Measurements from ENCODE around the gene MUC4. TPM values are rescaled to one million over a fixed set of nuclear protein-coding genes. Genes with fewer than 3 reads are reported as not detected.

MUC4 gene
- total and polyA plus RNA-seq, 2 experiments from 2014 or later: 1.3 TPM

DNA sequence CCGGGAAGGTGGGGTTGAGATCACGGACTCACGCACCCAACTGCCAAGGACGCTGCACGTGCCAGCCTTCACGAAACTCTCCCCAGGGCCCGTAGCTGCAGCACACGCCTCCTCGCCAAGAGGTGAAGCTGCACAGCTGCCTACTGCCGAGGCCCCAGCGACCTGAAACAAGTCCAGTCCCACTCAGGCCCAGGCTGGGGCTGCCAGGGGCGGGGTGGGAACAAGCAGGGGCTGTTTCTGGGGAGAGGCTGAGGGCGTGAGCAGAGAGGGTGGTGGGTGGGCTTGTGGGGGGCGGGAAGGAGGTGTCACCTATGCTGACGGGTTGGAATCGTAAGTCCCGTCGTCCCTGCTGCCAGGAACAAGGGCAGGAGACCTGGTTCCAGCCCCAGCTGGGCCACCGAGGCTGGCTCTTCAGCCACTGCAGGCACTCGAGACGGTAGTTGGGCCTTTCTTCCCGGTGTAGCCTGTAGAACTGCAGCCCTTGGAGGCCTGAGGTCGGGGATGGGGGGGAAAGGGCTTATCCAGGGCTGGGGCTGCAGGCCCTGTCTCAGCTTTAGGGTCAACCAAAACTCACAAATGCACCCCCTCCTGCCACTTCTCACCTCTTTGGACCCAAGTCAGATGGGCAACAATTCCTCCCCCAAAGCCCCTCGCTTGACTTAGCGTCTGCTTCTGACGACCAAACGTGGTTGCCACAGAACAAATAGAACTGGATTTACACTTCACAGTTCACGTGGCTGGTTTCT, 46.6 kb downstream of the MUC4 start:
- no peaks in the 10 kb centered on the region for H3K36me3 Mint-ChIP-seq (ENCODE audit: low read depth)
- no peak for DNase-seq (ENCODE audit: low spot score)
- no peaks in the 10 kb centered on the region for H3K27me3 ChIP-seq (ENCODE audit: insufficient read depth)
- H3K9me2 ChIP-seq (ENCODE audit: insufficient read depth): no peaks in the 10 kb centered on the region
- no peak for TF ChIP-seq JUNB (IDR thresholded peaks at IDR 0.05; ENCODE audit: unreplicated experiment)
- no peak for TF ChIP-seq NANOG (IDR thresholded peaks at IDR 0.05; ENCODE audit: borderline replicate concordance)
- TF ChIP-seq EZH2 (IDR thresholded peaks at IDR 0.05; ENCODE audit: low read depth, unreplicated experiment): no peak
- TF ChIP-seq, protein P1, sequence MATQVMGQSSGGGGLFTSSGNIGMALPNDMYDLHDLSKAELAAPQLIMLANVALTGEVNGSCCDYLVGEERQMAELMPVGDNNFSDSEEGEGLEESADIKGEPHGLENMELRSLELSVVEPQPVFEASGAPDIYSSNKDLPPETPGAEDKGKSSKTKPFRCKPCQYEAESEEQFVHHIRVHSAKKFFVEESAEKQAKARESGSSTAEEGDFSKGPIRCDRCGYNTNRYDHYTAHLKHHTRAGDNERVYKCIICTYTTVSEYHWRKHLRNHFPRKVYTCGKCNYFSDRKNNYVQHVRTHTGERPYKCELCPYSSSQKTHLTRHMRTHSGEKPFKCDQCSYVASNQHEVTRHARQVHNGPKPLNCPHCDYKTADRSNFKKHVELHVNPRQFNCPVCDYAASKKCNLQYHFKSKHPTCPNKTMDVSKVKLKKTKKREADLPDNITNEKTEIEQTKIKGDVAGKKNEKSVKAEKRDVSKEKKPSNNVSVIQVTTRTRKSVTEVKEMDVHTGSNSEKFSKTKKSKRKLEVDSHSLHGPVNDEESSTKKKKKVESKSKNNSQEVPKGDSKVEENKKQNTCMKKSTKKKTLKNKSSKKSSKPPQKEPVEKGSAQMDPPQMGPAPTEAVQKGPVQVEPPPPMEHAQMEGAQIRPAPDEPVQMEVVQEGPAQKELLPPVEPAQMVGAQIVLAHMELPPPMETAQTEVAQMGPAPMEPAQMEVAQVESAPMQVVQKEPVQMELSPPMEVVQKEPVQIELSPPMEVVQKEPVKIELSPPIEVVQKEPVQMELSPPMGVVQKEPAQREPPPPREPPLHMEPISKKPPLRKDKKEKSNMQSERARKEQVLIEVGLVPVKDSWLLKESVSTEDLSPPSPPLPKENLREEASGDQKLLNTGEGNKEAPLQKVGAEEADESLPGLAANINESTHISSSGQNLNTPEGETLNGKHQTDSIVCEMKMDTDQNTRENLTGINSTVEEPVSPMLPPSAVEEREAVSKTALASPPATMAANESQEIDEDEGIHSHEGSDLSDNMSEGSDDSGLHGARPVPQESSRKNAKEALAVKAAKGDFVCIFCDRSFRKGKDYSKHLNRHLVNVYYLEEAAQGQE (IDR thresholded peaks at IDR 0.05; ENCODE audit: unreplicated experiment): no peak
- TF ChIP-seq POLR2AphosphoS5 (IDR thresholded peaks at IDR 0.05; ENCODE audit: low read depth): no peak
- TF ChIP-seq, protein P2, sequence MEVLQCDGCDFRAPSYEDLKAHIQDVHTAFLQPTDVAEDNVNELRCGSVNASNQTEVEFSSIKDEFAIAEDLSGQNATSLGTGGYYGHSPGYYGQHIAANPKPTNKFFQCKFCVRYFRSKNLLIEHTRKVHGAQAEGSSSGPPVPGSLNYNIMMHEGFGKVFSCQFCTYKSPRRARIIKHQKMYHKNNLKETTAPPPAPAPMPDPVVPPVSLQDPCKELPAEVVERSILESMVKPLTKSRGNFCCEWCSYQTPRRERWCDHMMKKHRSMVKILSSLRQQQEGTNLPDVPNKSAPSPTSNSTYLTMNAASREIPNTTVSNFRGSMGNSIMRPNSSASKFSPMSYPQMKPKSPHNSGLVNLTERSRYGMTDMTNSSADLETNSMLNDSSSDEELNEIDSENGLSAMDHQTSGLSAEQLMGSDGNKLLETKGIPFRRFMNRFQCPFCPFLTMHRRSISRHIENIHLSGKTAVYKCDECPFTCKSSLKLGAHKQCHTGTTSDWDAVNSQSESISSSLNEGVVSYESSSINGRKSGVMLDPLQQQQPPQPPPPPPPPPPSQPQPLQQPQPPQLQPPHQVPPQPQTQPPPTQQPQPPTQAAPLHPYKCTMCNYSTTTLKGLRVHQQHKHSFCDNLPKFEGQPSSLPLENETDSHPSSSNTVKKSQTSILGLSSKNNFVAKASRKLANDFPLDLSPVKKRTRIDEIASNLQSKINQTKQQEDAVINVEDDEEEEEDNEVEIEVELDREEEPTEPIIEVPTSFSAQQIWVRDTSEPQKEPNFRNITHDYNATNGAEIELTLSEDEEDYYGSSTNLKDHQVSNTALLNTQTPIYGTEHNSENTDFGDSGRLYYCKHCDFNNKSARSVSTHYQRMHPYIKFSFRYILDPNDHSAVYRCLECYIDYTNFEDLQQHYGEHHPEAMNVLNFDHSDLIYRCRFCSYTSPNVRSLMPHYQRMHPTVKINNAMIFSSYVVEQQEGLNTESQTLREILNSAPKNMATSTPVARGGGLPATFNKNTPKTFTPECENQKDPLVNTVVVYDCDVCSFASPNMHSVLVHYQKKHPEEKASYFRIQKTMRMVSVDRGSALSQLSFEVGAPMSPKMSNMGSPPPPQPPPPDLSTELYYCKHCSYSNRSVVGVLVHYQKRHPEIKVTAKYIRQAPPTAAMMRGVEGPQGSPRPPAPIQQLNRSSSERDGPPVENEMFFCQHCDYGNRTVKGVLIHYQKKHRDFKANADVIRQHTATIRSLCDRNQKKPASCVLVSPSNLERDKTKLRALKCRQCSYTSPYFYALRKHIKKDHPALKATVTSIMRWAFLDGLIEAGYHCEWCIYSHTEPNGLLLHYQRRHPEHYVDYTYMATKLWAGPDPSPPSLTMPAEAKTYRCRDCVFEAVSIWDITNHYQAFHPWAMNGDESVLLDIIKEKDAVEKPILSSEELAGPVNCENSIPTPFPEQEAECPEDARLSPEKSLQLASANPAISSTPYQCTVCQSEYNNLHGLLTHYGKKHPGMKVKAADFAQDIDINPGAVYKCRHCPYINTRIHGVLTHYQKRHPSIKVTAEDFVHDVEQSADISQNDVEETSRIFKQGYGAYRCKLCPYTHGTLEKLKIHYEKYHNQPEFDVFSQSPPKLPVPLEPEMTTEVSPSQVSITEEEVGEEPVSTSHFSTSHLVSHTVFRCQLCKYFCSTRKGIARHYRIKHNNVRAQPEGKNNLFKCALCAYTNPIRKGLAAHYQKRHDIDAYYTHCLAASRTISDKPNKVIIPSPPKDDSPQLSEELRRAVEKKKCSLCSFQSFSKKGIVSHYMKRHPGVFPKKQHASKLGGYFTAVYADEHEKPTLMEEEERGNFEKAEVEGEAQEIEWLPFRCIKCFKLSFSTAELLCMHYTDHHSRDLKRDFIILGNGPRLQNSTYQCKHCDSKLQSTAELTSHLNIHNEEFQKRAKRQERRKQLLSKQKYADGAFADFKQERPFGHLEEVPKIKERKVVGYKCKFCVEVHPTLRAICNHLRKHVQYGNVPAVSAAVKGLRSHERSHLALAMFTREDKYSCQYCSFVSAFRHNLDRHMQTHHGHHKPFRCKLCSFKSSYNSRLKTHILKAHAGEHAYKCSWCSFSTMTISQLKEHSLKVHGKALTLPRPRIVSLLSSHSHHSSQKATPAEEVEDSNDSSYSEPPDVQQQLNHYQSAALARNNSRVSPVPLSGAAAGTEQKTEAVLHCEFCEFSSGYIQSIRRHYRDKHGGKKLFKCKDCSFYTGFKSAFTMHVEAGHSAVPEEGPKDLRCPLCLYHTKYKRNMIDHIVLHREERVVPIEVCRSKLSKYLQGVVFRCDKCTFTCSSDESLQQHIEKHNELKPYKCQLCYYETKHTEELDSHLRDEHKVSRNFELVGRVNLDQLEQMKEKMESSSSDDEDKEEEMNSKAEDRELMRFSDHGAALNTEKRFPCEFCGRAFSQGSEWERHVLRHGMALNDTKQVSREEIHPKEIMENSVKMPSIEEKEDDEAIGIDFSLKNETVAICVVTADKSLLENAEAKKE (CRISPR knock-in tag; IDR thresholded peaks at IDR 0.05): no peak
- TF ChIP-seq STAT1 (IDR thresholded peaks at IDR 0.05; ENCODE audit: unreplicated experiment): no peak
- no peak for TF ChIP-seq EZH2phosphoT487 (IDR thresholded peaks at IDR 0.05; ENCODE audit: unreplicated experiment)
- TF ChIP-seq, protein P3, sequence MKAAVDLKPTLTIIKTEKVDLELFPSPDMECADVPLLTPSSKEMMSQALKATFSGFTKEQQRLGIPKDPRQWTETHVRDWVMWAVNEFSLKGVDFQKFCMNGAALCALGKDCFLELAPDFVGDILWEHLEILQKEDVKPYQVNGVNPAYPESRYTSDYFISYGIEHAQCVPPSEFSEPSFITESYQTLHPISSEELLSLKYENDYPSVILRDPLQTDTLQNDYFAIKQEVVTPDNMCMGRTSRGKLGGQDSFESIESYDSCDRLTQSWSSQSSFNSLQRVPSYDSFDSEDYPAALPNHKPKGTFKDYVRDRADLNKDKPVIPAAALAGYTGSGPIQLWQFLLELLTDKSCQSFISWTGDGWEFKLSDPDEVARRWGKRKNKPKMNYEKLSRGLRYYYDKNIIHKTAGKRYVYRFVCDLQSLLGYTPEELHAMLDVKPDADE (IDR thresholded peaks at IDR 0.05): no peak
- no peak for TF ChIP-seq CREB1 (CRISPR knock-in tag; IDR thresholded peaks at IDR 0.05; ENCODE audit: low read depth)
- TF ChIP-seq, protein P4, sequence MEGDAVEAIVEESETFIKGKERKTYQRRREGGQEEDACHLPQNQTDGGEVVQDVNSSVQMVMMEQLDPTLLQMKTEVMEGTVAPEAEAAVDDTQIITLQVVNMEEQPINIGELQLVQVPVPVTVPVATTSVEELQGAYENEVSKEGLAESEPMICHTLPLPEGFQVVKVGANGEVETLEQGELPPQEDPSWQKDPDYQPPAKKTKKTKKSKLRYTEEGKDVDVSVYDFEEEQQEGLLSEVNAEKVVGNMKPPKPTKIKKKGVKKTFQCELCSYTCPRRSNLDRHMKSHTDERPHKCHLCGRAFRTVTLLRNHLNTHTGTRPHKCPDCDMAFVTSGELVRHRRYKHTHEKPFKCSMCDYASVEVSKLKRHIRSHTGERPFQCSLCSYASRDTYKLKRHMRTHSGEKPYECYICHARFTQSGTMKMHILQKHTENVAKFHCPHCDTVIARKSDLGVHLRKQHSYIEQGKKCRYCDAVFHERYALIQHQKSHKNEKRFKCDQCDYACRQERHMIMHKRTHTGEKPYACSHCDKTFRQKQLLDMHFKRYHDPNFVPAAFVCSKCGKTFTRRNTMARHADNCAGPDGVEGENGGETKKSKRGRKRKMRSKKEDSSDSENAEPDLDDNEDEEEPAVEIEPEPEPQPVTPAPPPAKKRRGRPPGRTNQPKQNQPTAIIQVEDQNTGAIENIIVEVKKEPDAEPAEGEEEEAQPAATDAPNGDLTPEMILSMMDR (conservative IDR thresholded peaks at IDR 0.05; ENCODE audit: low read depth in 2 of 2): no peak
- TF ChIP-seq ZNF114 (CRISPR knock-in tag; IDR thresholded peaks at IDR 0.05): no peak
- TF ChIP-seq ZNF331 (CRISPR knock-in tag; IDR thresholded peaks at IDR 0.05; ENCODE audit: low read depth): no peak
- no peak overlapping the region for H3K27ac Mint-ChIP-seq
- no peak overlapping the region for H3K4me3 ChIP-seq
- peaks cover 7% of the 10 kb centered on the region for H3K27me3 Mint-ChIP-seq (ENCODE audit: insufficient read depth, low read depth, poor library complexity)
- no peaks in the 10 kb centered on the region for H3K79me2 ChIP-seq (replicated peaks; ENCODE audit: insufficient read depth)
- H3K4me1 ChIP-seq (ENCODE audit: insufficient read depth): no peaks in the 10 kb centered on the region
- peaks cover 5% of the 10 kb centered on the region; the same call in 2 of the 3 replicates for H3K9me3 Mint-ChIP-seq
- ATAC-seq: no peak
- H3K4me3 Mint-ChIP-seq: no peak overlapping the region
- no peak overlapping the region for H2AFZ ChIP-seq
- H3F3A ChIP-seq (replicated peaks; ENCODE audit: low read depth): no peaks in the 10 kb centered on the region
- H4K20me1 ChIP-seq (replicated peaks; ENCODE audit: insufficient read depth): no peaks in the 10 kb centered on the region
- H3K36me3 ChIP-seq (ENCODE audit: insufficient read depth): no peaks in the 10 kb centered on the region
- H3K4me2 ChIP-seq: no peak overlapping the region
- H3K27ac ChIP-seq (ENCODE audit: low read depth): no peak overlapping the region
- H3K4me1 Mint-ChIP-seq: no peaks in the 10 kb centered on the region; the same call in 1 of the 3 replicates
